CD8-positive, alpha-beta memory T cell (primary cell): ENCODE measurements around the gene MCU. TPM values are rescaled to one million over a fixed set of nuclear protein-coding genes. Genes with fewer than 3 reads are reported as not detected.

Experiments used
- CTCF ChIA-PET: fragments of 350-600 bp; sonication (Branson Sonifier 250); formaldehyde crosslinking; loops from one replicate; lab custom pipeline; 2021; ENCODE audit warnings: antibody characterized with exemption; lab: Charles Lee
- POLR2A ChIA-PET: fragments of 350-600 bp; sonication (Branson Sonifier 250); formaldehyde crosslinking; loops from one replicate; lab custom pipeline; 2021; ENCODE audit warnings: antibody characterized with exemption; lab: Charles Lee
- DNase-seq, 5 donors: peaks; one replicate each; pipeline versions ENCODE4 v3.0.0 to v3.0.0-alpha.2; 2020 to 2022; ENCODE audit warnings: mixed read lengths in 1 of 5
- H3K27ac ChIP-seq: one replicate; pipeline ENCODE4 v1.7.0; 2013; ENCODE audit warnings: low read depth, mild to moderate bottlenecking, low read length, moderate library complexity
- H3K27me3 ChIP-seq: 2 replicates; pipeline ENCODE4 v1.7.0; 2013; ENCODE audit warnings: low read length, mild to moderate bottlenecking; ENCODE audit not compliant: insufficient read depth, poor library complexity, severe bottlenecking
- H3K36me3 ChIP-seq: 2 replicates; pipeline ENCODE4 v1.7.0; 2013; ENCODE audit warnings: mild to moderate bottlenecking, low read length, moderate library complexity; ENCODE audit not compliant: insufficient read depth
- H3K4me1 ChIP-seq: 2 replicates; pipeline ENCODE4 v1.7.0; 2013; ENCODE audit warnings: mild to moderate bottlenecking, low read length, moderate library complexity; ENCODE audit not compliant: insufficient read depth
- H3K4me3 ChIP-seq: 2 replicates; pipeline ENCODE4 v1.7.0; 2013; ENCODE audit warnings: mild to moderate bottlenecking, low read length
- H3K9me3 ChIP-seq: 2 replicates; pipeline ENCODE4 v1.7.0; 2013; ENCODE audit warnings: mild to moderate bottlenecking, low read length
- H3K27ac Mint-ChIP-seq, 8 donors: one replicate each; pipeline ENCODE4 v1.8.0; 2020 to 2021; ENCODE audit warnings: mixed read lengths in 8 of 8, mild to moderate bottlenecking in 6 of 8, inconsistent platforms in 3 of 8, moderate library complexity in 3 of 8
- H3K27me3 Mint-ChIP-seq, 2 donors: one replicate each; pipeline ENCODE4 v1.8.0; 2020 to 2021; ENCODE audit warnings: mixed read lengths in 2 of 2, mild to moderate bottlenecking in 1 of 2, moderate library complexity in 1 of 2
- H3K36me3 Mint-ChIP-seq, 3 donors: one replicate each; pipeline ENCODE4 v1.8.0; 2020 to 2021; ENCODE audit warnings: mixed read lengths in 3 of 3, inconsistent platforms in 1 of 3, mild to moderate bottlenecking in 1 of 3
- H3K4me1 Mint-ChIP-seq, 3 donors: one replicate each; pipeline ENCODE4 v1.8.0; 2020 to 2021; ENCODE audit warnings: mixed read lengths in 3 of 3, inconsistent platforms in 1 of 3, mild to moderate bottlenecking in 1 of 3
- H3K4me3 Mint-ChIP-seq, 7 donors: one replicate each; pipeline ENCODE4 v1.8.0; 2020 to 2021; ENCODE audit warnings: mixed read lengths in 7 of 7, mild to moderate bottlenecking in 6 of 7, moderate library complexity in 4 of 7, inconsistent platforms in 2 of 7
- H3K9me3 Mint-ChIP-seq, 5 donors: one replicate each; pipeline ENCODE4 v1.8.0; 2020 to 2022; ENCODE audit warnings: mixed read lengths in 5 of 5, mild to moderate bottlenecking in 3 of 5, moderate library complexity in 2 of 5, inconsistent platforms in 1 of 5
- polyA plus RNA-seq: library from polyadenylated mRNA; unstranded; fragments of 300-500 nt; fragmentation: Illumina TruSeq; gene quantifications from one replicate; pipeline ENCODE4 v1.2.3, GENCODE V29; 2021
- total RNA-seq, 2 experiments: library from RNA; stranded (reverse); gene quantifications; one replicate each; pipeline ENCODE4 v1.2.3, GENCODE V29; 2021

MCU gene
- total and polyA plus RNA-seq, 3 experiments from 2014 or later = 7.9 to 17.6 (median 14.9) TPM

- Histone ChIP-seq H3K27ac (no peak overlapping the region), H3K4me1 (no peaks in the 10 kb centered on the region), H3K9me3 (no peaks in the 10 kb centered on the region), H3K27me3 (no peaks in the 10 kb centered on the region), H3K4me3 (no peak overlapping the region), H3K36me3 (no peaks in the 10 kb centered on the region)
- Mint-ChIP-seq H3K4me3 (no peak overlapping the region), H3K9me3 (no peaks in the 10 kb centered on the region), H3K27ac (no peak overlapping the region), H3K27me3 (no peaks in the 10 kb centered on the region), H3K4me1 (no peaks in the 10 kb centered on the region), H3K36me3 (peaks cover 0 to 13% (median 2%) of the 10 kb centered on the region in 3 donors)
- no peak for DNase-seq
- ChIA-PET POLR2A (no interaction called here), CTCF (no interaction called here)
These were observed 158.9 kb downstream of the MCU start for GRCh38 chr10:72850861-72851260.

GRCh38 chr10:72851509-72851908 is 159.6 kb downstream of the MCU start:
- Histone ChIP-seq H3K36me3 (no peaks in the 10 kb centered on the region), H3K4me3 (no peak overlapping the region), H3K27me3 (no peaks in the 10 kb centered on the region), H3K27ac (no peak overlapping the region), H3K9me3 (no peaks in the 10 kb centered on the region), H3K4me1 (no peaks in the 10 kb centered on the region)
- DNase-seq = no peak
- Mint-ChIP-seq H3K9me3 (no peaks in the 10 kb centered on the region), H3K4me1 (no peaks in the 10 kb centered on the region), H3K27ac (peak overlapping the region in 1 of 8 donors; percentile 50), H3K27me3 (no peaks in the 10 kb centered on the region), H3K4me3 (no peak overlapping the region), H3K36me3 (peaks cover 0 to 13% (median 2%) of the 10 kb centered on the region in 3 donors)
- POLR2A ChIA-PET = no interaction called here
- CTCF ChIA-PET = no interaction called here

- POLR2A ChIA-PET = no interaction called here
- Mint-ChIP-seq H3K4me1 (no peaks in the 10 kb centered on the region), H3K36me3 (peaks cover 0 to 13% (median 2%) of the 10 kb centered on the region in 3 donors), H3K27me3 (no peaks in the 10 kb centered on the region), H3K4me3 (no peak overlapping the region), H3K27ac (no peak overlapping the region), H3K9me3 (no peaks in the 10 kb centered on the region)
- H3K27ac ChIP-seq = no peak overlapping the region
- no peak for DNase-seq
- no peaks in the 10 kb centered on the region for H3K4me1 ChIP-seq
- no peaks in the 10 kb centered on the region for H3K9me3 ChIP-seq
- no peaks in the 10 kb centered on the region for H3K36me3 ChIP-seq
- no peaks in the 10 kb centered on the region for H3K27me3 ChIP-seq
- no peak overlapping the region for H3K4me3 ChIP-seq
- CTCF ChIA-PET = no interaction called here
These were observed 160.6 kb downstream of the MCU start for GRCh38 chr10:72852508-72852907.

- no peak overlapping the region for H3K4me3 Mint-ChIP-seq
- Histone ChIP-seq H3K36me3 (no peaks in the 10 kb centered on the region), H3K4me1 (no peaks in the 10 kb centered on the region), H3K4me3 (no peak overlapping the region), H3K27ac (no peak overlapping the region), H3K9me3 (no peaks in the 10 kb centered on the region), H3K27me3 (no peaks in the 10 kb centered on the region)
- no peaks in the 10 kb centered on the region for H3K4me1 Mint-ChIP-seq
- POLR2A ChIA-PET = no interaction called here
- CTCF ChIA-PET = no interaction called here
- DNase-seq = no peak
- H3K27me3 Mint-ChIP-seq = no peaks in the 10 kb centered on the region
- H3K27ac Mint-ChIP-seq = peak overlapping the region in 1 of 8 donors; percentile 21
- H3K36me3 Mint-ChIP-seq = peaks cover 0 to 10% (median 5%) of the 10 kb centered on the region in 3 donors
- H3K9me3 Mint-ChIP-seq = no peaks in the 10 kb centered on the region
These were observed 163.2 kb downstream of the MCU start for GRCh38 chr10:72855129-72855528.

GRCh38 chr10:72855790-72856189 is 163.8 kb downstream of the MCU start:
- Mint-ChIP-seq H3K4me1 (no peaks in the 10 kb centered on the region), H3K36me3 (peaks cover 4 to 10% (median 10%) of the 10 kb centered on the region in 3 donors)
- CTCF ChIA-PET = no interaction called here

GRCh38 chr10:72858067-72858466 is 166.1 kb downstream of the MCU start:
- CTCF ChIA-PET = no interaction called here
- no peak for DNase-seq
- peak overlapping the region in 1 of 8 donors; percentile 30 for H3K27ac Mint-ChIP-seq
- no peaks in the 10 kb centered on the region for H3K9me3 ChIP-seq
- H3K9me3 Mint-ChIP-seq = no peaks in the 10 kb centered on the region
- no peaks in the 10 kb centered on the region for H3K27me3 ChIP-seq
- no peak overlapping the region for H3K27ac ChIP-seq
- POLR2A ChIA-PET = no interaction called here
- H3K4me1 ChIP-seq = no peaks in the 10 kb centered on the region
- no peak overlapping the region for H3K4me3 Mint-ChIP-seq
- no peaks in the 10 kb centered on the region for H3K36me3 ChIP-seq
- H3K36me3 Mint-ChIP-seq = peaks cover 4 to 18% (median 8%) of the 10 kb centered on the region in 3 donors
- H3K4me1 Mint-ChIP-seq = no peaks in the 10 kb centered on the region
- no peaks in the 10 kb centered on the region for H3K27me3 Mint-ChIP-seq
- H3K4me3 ChIP-seq = no peak overlapping the region

More at GRCh38 chr10:72855790-72856189, 163.8 kb downstream of the MCU start:
- Histone ChIP-seq H3K9me3 (no peaks in the 10 kb centered on the region), H3K4me1 (no peaks in the 10 kb centered on the region), H3K4me3 (no peak overlapping the region), H3K27me3 (no peaks in the 10 kb centered on the region), H3K27ac (no peak overlapping the region), H3K36me3 (no peaks in the 10 kb centered on the region)
- POLR2A ChIA-PET = no interaction called here
- Mint-ChIP-seq H3K27ac (no peak overlapping the region), H3K4me3 (no peak overlapping the region), H3K9me3 (no peaks in the 10 kb centered on the region), H3K27me3 (no peaks in the 10 kb centered on the region)
- no peak for DNase-seq

GRCh38 chr10:72862957-72863356 is 171.0 kb downstream of the MCU start:
- H3K4me1 Mint-ChIP-seq = no peaks in the 10 kb centered on the region
- Histone ChIP-seq H3K27me3 (no peaks in the 10 kb centered on the region), H3K27ac (no peak overlapping the region), H3K4me3 (no peak overlapping the region), H3K36me3 (no peaks in the 10 kb centered on the region), H3K4me1 (no peaks in the 10 kb centered on the region), H3K9me3 (no peaks in the 10 kb centered on the region)
- POLR2A ChIA-PET = no interaction called here
- peak overlapping the region in 1 of 8 donors; percentile 1 for H3K27ac Mint-ChIP-seq
- H3K36me3 Mint-ChIP-seq = peaks cover 5 to 30% (median 13%) of the 10 kb centered on the region in 3 donors
- H3K27me3 Mint-ChIP-seq = no peaks in the 10 kb centered on the region
- H3K9me3 Mint-ChIP-seq = no peaks in the 10 kb centered on the region
- DNase-seq = no peak
- H3K4me3 Mint-ChIP-seq = no peak overlapping the region
- CTCF ChIA-PET = no interaction called here

GRCh38 chr10:72875250-72876055 is 183.5 kb downstream of the MCU start:
- ChIA-PET CTCF (interaction anchor here (2.6 kb wide), 1 partner anchor 511 kb away, joined by 10 read pairs; no protein-coding TSS in a partner anchor), POLR2A (no interaction called here)
- Mint-ChIP-seq H3K9me3 (no peaks in the 10 kb centered on the region), H3K36me3 (peaks cover 0 to 29% (median 9%) of the 10 kb centered on the region in 3 donors), H3K27ac (no peak overlapping the region), H3K4me3 (no peak overlapping the region), H3K27me3 (no peaks in the 10 kb centered on the region), H3K4me1 (no peaks in the 10 kb centered on the region)
- DNase-seq = peak in 2 of 5 donors; percentile 4 to 15
- Histone ChIP-seq H3K4me3 (no peak overlapping the region), H3K4me1 (no peaks in the 10 kb centered on the region), H3K9me3 (no peaks in the 10 kb centered on the region), H3K27ac (no peak overlapping the region), H3K36me3 (no peaks in the 10 kb centered on the region), H3K27me3 (no peaks in the 10 kb centered on the region)
